ENCODE data around the gene MSRB2.

The MSRB2 gene

DNA sequence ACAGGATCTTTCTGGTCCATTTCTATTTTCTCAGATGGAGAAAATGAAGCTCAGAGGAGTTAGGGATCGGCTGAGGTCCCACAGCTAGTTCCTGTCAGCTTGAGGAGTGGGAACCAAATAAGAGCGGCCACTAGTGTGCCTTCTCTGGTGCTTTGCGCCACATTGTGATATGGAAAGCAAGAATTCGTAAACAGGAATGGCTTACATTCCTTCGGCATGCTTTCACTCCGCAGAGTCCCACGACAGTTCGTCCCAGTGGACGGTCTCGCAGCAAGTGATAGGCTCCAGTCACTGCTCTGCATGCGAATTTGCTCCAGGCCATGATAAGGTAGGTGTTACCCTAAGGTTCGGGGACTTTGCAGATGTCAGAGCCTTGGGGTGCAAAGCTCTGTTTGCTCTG is 55.2 kb downstream of the MSRB2 start:
- no peak overlapping the region for H3K4me3 ChIP-seq (ENCODE audit: low read depth, low read length)
- no peak for DNase-seq (ENCODE audit: low read depth)
- TF ChIP-seq, protein P1, sequence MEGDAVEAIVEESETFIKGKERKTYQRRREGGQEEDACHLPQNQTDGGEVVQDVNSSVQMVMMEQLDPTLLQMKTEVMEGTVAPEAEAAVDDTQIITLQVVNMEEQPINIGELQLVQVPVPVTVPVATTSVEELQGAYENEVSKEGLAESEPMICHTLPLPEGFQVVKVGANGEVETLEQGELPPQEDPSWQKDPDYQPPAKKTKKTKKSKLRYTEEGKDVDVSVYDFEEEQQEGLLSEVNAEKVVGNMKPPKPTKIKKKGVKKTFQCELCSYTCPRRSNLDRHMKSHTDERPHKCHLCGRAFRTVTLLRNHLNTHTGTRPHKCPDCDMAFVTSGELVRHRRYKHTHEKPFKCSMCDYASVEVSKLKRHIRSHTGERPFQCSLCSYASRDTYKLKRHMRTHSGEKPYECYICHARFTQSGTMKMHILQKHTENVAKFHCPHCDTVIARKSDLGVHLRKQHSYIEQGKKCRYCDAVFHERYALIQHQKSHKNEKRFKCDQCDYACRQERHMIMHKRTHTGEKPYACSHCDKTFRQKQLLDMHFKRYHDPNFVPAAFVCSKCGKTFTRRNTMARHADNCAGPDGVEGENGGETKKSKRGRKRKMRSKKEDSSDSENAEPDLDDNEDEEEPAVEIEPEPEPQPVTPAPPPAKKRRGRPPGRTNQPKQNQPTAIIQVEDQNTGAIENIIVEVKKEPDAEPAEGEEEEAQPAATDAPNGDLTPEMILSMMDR (IDR thresholded peaks at IDR 0.05; ENCODE audit: low read depth, low read length) = no peak
- no peak for TF ChIP-seq POLR2A (IDR thresholded peaks at IDR 0.05; ENCODE audit: extremely low read depth, insufficient read length)
- TF ChIP-seq MYC (IDR thresholded peaks at IDR 0.05; ENCODE audit: low read depth, low read length) = no peak
- TF ChIP-seq, protein P2, sequence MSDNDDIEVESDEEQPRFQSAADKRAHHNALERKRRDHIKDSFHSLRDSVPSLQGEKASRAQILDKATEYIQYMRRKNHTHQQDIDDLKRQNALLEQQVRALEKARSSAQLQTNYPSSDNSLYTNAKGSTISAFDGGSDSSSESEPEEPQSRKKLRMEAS (IDR thresholded peaks at IDR 0.05; ENCODE audit: low read depth, low read length) = no peak

DNA sequence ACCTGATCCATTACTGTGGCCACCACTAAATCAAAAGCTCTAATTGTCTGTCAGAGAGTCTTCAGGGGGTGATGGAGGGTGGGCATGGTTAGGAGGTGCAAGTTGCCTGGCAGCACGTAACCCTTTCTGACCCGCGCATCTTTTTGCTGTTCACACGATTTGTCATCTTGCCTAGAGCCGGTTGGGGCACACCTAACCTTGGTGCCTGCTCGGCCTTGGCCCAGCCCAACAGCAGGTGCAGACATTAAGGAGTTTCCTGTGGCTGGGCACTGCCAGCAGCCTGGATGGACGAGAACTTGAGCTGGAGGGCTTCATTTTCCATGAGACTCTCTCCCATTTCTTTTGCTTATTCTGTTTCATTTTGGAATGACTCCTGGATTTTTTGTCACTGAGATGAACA is 55.7 kb downstream of the MSRB2 start:
- no peak for DNase-seq (ENCODE audit: low read depth)

DNA sequence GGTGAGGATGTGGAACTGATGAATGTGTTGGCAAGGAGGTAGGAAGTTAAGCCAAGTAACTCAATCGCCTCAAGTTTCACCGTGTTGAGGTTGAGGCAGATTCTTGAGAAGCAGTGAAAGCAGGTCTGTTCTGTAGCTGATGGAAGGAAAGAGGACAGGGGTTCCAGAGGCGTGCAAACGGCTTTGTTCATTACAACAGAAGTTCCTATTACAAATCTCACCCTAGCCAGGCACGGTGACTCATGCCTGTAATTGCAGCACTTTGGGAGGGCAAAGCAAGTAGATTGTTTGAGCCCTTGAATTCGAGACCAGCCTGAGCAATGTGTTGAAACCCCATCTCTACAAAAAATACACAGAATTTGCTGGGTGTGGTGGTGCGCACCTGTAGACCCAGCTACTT is 59.8 kb downstream of the MSRB2 start:
- no peak overlapping the region for H3K4me3 ChIP-seq (ENCODE audit: low read depth, low read length)
- peak; percentile 56 for DNase-seq (ENCODE audit: low read depth)
- TF ChIP-seq, protein P1 (IDR thresholded peaks at IDR 0.05; ENCODE audit: low read depth, low read length) = no peak
- TF ChIP-seq POLR2A (IDR thresholded peaks at IDR 0.05; ENCODE audit: extremely low read depth, insufficient read length) (no peak), MYC (IDR thresholded peaks at IDR 0.05; ENCODE audit: low read depth, low read length) (no peak)
- TF ChIP-seq, protein P2 (IDR thresholded peaks at IDR 0.05; ENCODE audit: low read depth, low read length) = no peak

More for the DNA sequence above, 55.7 kb downstream of the MSRB2 start:
- no peak overlapping the region for H3K4me3 ChIP-seq (ENCODE audit: low read depth, low read length)
- no peak for TF ChIP-seq MYC (IDR thresholded peaks at IDR 0.05; ENCODE audit: low read depth, low read length)
- TF ChIP-seq, protein P1 (IDR thresholded peaks at IDR 0.05; ENCODE audit: low read depth, low read length) = no peak
- TF ChIP-seq POLR2A (IDR thresholded peaks at IDR 0.05; ENCODE audit: extremely low read depth, insufficient read length) = no peak
- TF ChIP-seq, protein P2 (IDR thresholded peaks at IDR 0.05; ENCODE audit: low read depth, low read length) = no peak

DNA sequence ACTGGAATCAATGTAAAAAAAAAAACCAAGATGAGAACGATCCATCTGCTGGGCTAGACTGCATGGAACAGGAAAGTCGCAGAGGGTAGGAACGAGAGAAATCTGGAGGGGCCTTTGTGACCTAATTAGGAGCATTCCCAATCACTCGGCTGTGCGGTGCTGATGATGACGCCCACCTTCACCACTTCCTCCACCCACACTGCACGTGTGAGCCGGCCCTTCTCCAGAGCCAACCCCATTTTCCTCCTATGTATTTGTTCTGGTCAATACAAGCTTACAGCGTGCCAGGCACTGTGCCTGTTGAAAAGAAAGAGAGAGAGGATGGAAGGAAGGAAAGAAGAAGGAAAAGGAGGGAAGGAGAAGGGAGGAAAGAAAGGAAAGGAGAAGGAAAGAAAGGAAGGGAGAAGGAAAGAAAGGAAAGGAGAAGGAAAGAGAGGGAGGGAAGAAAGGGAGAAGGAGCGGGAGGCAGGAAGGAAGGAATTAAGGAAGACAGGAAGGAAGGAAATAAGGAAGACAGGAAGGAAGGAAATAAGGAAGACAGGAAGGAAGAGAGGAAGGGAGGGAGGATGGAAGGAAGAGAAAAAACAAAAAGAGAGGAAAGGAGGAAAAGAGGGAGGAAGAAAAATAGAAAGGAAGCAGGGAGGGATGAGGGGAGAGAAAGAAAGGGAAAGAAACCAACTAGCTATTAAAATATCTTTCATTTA is 61.2 kb downstream of the MSRB2 start:
- TF ChIP-seq, protein P2 (IDR thresholded peaks at IDR 0.05; ENCODE audit: low read depth, low read length) = no peak
- TF ChIP-seq POLR2A (IDR thresholded peaks at IDR 0.05; ENCODE audit: extremely low read depth, insufficient read length) (no peak), MYC (IDR thresholded peaks at IDR 0.05; ENCODE audit: low read depth, low read length) (no peak)
- TF ChIP-seq, protein P1 (IDR thresholded peaks at IDR 0.05; ENCODE audit: low read depth, low read length) = no peak
- DNase-seq (ENCODE audit: low read depth) = peak; percentile 2
- H3K4me3 ChIP-seq (ENCODE audit: low read depth, low read length) = no peak overlapping the region

DNA sequence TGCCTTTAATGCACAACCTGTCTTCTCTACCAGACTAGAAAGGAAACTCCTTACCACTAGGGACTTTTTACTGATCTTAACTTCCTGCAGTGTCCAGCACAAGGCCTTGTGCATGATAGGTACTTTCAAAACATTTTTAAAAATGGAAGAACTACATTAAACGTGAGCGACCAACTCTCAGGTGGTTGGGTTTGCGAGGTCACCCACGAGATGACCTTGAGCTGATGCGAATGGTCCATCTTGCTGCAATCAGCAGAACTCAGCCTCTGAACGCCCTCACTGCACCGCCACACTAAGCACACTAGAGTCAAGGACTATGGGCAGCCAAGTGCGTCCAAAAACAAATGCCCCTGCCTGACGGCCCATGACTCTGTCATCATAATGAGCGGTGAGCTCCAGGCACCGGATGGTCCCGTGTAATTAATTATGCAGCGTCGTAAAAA is 61.9 kb downstream of the MSRB2 start:
- no peak overlapping the region for H3K4me3 ChIP-seq (ENCODE audit: low read depth, low read length)
- no peak for DNase-seq (ENCODE audit: low read depth)
- TF ChIP-seq, protein P2 (IDR thresholded peaks at IDR 0.05; ENCODE audit: low read depth, low read length) = no peak
- TF ChIP-seq, protein P1 (IDR thresholded peaks at IDR 0.05; ENCODE audit: low read depth, low read length) = no peak
- TF ChIP-seq MYC (IDR thresholded peaks at IDR 0.05; ENCODE audit: low read depth, low read length) (no peak), POLR2A (IDR thresholded peaks at IDR 0.05; ENCODE audit: extremely low read depth, insufficient read length) (no peak)
